ENCODE results near the gene PKP3.

DNA sequence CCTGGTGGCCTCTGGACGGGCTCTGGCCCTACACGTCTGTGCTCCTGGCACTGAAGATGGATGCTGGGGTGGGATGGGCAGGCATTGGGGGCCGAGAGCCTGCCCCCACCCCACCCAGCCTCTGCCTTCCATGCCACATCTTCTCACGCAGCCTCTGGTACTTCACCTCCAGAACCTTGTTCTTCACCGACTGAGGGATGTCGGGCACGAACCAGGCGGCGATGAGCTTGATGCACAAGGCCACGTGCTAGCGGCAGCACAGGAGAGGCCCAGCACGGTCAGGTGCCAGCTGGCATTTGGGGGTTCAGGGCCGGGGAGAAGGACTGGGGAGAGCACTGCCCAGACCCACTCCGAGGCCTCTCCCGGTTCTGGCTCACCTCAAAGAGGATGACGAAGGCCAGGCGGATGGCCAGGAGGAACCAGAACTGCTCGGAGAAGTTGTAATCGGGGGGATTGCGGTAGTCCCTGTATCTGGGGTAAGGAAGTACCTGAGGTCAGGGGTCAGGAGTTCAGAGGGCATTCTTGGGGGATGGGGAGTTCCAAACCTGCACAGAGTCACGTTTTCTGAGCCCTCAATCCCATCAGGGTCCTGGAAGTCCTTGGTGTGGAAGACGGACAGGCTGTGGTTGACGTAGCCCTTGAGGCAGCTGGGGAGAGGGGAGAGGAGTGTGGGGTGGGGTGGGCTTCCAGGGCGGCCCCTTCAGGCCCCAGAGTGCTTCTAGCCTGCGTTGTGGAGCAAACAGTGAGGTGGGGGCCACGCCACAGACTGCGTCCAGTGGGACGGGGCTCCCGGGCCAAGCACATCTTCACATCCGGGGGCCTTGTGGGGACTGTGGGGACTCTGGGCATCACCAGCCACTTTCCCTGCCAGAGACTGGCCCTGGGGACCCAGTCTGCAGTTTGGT is 24.6 kb downstream of the PKP3 start:
- TF ChIP-seq, protein P1, sequence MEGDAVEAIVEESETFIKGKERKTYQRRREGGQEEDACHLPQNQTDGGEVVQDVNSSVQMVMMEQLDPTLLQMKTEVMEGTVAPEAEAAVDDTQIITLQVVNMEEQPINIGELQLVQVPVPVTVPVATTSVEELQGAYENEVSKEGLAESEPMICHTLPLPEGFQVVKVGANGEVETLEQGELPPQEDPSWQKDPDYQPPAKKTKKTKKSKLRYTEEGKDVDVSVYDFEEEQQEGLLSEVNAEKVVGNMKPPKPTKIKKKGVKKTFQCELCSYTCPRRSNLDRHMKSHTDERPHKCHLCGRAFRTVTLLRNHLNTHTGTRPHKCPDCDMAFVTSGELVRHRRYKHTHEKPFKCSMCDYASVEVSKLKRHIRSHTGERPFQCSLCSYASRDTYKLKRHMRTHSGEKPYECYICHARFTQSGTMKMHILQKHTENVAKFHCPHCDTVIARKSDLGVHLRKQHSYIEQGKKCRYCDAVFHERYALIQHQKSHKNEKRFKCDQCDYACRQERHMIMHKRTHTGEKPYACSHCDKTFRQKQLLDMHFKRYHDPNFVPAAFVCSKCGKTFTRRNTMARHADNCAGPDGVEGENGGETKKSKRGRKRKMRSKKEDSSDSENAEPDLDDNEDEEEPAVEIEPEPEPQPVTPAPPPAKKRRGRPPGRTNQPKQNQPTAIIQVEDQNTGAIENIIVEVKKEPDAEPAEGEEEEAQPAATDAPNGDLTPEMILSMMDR (IDR thresholded peaks at IDR 0.05), result no peak
- no peak for TF ChIP-seq EZH2phosphoT487 (IDR thresholded peaks at IDR 0.05; ENCODE audit: borderline replicate concordance, low read depth)
- TF ChIP-seq FOXJ3 (CRISPR knock-in tag; IDR thresholded peaks at IDR 0.05), result no peak
- TF ChIP-seq, protein P2, sequence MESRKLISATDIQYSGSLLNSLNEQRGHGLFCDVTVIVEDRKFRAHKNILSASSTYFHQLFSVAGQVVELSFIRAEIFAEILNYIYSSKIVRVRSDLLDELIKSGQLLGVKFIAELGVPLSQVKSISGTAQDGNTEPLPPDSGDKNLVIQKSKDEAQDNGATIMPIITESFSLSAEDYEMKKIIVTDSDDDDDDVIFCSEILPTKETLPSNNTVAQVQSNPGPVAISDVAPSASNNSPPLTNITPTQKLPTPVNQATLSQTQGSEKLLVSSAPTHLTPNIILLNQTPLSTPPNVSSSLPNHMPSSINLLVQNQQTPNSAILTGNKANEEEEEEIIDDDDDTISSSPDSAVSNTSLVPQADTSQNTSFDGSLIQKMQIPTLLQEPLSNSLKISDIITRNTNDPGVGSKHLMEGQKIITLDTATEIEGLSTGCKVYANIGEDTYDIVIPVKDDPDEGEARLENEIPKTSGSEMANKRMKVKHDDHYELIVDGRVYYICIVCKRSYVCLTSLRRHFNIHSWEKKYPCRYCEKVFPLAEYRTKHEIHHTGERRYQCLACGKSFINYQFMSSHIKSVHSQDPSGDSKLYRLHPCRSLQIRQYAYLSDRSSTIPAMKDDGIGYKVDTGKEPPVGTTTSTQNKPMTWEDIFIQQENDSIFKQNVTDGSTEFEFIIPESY (IDR thresholded peaks at IDR 0.05; ENCODE audit: borderline replicate concordance, low read depth), result no peak
- no peak for TF ChIP-seq SMC3 (IDR thresholded peaks at IDR 0.05; ENCODE audit: low read depth, low read length)
- TF ChIP-seq RAD21 (IDR thresholded peaks at IDR 0.05; ENCODE audit: low read length), result no peak
- TF ChIP-seq POLR2AphosphoS5 (IDR thresholded peaks at IDR 0.05; ENCODE audit: low read depth, low read length), result no peak
- TF ChIP-seq, protein P3, sequence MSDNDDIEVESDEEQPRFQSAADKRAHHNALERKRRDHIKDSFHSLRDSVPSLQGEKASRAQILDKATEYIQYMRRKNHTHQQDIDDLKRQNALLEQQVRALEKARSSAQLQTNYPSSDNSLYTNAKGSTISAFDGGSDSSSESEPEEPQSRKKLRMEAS (IDR thresholded peaks at IDR 0.05; ENCODE audit: low read depth), result no peak
